SKM-1 treated with dmso at 0.1 percent for 144 hours (cell line): ENCODE results near the gene TAB2.

Source experiments
- DNase-seq: peaks from one replicate; lab custom pipeline; 2025; ENCODE audit not compliant: unreplicated experiment; lab: John Stamatoyannopoulos, UW

The TAB2 gene

DNA sequence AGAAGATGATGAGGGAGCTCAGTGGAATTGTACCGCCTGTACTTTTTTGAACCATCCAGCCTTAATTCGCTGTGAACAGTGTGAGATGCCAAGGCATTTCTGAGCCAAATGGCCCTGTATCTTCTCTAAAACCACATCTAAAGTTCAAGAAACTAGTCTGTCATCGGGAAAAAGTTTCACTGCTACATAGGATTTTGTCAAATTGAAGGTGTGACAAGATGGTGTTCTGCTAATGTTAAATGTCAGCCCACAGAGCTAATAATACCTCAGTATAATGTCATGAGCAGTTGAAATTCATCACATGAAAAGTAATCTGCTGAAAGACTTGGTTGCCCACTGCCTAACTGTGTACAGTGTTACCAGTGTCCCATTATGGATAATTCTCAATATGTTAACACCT is 92.1 kb downstream of the TAB2 start:
- DNase-seq, result no peak

DNA sequence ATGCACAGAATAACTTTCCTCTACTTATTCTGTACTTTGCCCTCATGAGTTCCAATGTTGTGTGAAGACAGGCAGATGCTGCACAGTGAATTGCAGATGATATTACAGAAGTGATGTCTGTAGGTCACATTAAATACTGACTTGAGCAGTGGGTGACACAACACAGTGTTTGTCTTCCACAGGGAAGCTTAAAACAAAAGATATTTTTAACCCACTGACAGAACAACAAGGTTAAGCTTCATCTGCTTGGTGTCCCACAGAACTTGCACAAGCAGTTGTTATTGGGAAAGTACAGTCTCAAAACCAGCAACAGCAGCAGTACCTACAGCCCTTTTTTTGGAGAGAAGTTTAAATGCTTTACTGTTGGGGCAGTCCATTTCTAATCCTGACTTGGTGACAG is 93.0 kb downstream of the TAB2 start:
- DNase-seq, result no peak

DNA sequence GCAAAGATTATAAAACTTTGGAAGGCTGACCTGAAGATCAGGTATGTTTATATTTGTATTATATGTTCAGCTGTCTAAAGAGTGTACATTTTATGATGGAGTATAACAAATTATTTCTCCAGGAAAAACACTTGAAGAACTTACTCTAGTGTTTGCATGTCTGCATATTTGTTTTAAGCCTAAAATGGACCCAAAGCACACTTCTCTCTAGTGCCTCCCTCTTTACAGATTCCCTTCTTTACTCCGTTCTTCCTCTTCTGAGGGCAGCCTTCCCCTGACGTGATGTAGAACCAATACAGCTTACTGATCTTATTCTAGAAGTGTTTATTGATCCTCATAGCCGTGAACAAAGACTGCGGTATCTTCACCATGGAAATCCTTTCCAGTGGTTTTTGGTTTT is 96.5 kb downstream of the TAB2 start:
- no peak for DNase-seq

DNA sequence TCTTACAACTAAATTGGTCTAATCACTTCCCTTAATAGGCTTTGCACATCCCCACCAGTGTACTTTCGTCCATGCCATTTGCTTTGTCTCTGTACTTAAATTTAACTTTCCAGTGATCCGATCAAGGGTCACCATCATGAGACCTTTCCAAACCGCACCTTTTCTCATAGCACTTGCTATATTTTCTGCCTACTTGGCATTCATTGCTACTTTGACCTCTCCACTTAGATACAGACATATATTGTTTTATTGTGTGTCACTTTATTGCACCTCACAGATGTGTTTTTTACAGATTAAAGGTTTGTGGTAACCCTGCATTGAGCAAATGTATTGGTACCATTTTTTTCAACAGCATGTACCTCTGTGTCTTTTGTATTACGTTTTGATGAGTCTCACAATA is 97.3 kb downstream of the TAB2 start:
- no peak for DNase-seq

DNA sequence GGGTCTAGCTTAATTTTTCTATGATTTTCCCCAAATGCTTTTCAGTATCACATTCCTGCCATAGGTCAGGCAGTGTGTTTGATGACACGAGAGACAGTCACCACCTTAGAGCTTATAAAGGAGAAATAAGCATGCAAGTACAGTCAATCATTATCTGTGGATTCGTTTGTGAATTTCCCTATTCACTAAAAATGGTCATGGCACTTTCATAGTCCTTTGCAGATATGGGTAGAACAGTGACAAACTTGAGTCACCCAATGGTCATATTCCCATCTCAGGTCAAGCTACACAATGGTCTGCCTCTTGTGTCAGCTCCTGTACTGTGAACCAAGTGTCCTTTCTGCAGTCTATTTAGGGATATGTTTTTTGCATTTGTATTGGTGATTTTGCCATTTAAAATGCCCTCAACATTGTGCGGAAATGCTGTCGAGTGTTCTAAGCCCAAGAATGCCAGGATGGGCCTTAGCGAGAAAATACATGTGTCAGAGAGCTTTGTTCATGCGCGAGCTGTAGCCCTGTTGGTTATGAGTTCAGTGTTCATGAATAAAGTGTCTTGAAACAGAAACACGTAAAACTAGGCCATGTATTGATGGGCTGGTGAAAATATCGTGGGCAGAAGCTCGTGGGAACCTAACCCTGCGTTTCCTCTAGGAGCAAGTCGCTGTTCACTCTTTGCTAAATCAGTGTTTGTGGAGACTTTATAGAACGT is 102.3 kb downstream of the TAB2 start:
- DNase-seq, result no peak

DNA sequence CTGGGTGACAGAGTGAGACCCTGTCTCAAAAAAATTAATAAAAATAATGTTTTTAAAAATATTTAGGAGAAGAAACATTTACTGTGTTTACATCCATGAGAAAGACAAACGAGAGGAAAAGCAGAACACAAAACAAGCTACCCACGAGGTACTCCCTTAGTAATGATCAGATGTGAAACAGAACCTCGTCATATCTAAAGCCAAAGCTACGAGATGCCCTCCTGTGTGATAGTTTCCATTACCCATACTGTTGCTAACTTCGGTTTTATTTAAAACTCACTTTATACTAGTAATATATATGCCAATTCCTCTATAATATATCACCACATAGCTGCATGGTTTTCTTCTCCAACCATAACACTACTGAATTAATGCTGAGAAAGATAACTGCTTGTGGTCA is 103.6 kb downstream of the TAB2 start:
- DNase-seq, result no peak

DNA sequence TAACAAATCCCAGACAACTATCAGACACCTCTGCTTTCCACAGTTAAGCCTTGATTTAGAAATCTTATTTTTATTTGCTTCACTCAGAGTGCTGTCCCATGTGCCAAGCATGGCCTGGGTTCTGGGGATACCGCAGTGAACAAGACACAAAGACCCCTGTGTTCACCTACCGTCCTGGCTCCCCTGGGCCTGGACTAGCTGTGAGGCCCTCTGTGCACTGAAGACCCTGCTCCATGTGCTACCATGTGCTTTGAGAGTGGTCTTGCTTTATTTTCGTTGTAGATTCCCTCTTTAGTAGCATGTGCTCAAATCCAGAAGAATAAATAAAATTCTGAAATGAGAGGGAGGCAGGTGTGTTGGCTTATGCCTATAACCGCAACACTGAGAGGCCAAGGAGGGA is 105.1 kb downstream of the TAB2 start:
- no peak for DNase-seq

DNA sequence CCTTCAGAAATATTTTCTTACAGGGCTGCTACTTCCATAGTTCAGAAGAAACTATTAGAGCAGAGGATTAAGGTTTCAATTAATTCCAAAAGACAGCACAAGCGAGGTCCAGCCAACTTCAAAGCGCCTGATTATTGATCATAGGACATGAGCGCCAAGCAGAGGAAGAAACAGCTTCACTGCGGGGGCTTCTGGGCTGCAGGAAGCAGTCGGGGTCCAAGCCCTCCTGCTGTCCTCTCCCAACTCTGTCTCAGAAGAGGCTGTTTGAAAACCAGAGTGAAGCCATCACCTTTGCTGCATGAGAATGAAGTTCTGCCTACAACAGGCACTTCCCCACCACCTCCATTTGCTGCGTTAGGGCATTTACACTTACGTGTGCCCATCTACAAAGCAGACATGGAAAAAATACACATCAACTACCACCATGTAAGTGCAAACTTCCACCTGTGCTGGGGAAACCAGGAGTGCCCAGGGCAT is 106.5 kb downstream of the TAB2 start:
- DNase-seq, result no peak

DNA sequence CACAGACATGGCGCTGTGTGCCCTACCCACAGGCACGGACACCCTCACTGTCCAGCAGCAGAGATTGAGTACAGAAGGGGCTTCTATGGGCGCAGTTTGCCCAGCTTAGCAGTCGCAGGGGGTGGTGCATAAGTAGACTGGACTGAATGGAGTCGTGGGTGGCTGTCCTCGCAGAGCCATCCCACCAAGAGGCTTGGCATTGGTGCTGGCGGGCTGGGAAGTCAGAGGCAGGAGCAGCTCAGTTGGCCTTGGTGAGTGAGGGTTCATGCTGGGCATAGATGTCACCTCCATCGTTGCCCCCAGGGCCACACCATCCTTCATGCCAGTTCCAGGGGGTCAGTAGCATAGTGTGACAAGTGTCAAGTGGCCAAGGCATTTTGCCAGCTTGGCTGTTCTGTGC is 107.7 kb downstream of the TAB2 start:
- no peak for DNase-seq

DNA sequence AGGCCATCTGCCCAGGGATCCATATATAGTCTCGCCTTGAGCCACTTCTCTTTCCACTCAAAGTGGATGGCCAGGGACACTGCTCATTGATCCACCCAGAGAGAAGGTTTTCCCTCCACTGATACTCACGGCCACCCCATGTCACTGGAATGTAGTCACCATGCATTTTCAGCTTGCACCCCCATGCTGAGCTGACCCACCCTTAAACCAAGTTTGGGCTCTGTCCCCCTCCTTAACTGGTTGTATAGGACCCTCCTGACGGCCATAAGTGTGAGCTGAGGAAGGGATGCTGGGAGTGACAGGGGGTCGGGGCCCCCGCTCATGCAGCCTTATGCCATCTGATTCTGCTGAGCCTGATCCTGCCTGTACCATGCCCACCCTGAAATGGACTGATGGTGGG is 108.2 kb downstream of the TAB2 start:
- DNase-seq, result no peak

DNA sequence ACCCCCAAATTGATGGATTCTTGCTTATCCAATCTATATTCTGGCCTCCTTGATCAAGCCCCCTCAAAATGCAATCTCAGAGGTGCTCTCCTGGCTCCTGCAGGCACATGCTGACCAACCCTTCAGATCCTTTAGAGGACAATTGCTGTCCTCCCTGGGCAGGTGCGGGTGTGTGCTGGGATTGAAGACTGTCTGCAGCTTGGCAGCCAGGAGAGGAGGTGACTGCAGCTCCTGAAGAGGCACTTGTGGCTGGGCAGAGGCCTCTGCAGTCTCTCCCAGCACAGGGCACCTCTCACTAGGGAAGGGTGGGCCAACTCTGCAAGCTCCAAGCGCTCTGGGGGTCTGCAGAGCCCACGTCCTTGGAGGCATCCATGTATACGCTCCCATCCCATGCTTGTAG is 111.1 kb downstream of the TAB2 start:
- DNase-seq, result no peak

DNA sequence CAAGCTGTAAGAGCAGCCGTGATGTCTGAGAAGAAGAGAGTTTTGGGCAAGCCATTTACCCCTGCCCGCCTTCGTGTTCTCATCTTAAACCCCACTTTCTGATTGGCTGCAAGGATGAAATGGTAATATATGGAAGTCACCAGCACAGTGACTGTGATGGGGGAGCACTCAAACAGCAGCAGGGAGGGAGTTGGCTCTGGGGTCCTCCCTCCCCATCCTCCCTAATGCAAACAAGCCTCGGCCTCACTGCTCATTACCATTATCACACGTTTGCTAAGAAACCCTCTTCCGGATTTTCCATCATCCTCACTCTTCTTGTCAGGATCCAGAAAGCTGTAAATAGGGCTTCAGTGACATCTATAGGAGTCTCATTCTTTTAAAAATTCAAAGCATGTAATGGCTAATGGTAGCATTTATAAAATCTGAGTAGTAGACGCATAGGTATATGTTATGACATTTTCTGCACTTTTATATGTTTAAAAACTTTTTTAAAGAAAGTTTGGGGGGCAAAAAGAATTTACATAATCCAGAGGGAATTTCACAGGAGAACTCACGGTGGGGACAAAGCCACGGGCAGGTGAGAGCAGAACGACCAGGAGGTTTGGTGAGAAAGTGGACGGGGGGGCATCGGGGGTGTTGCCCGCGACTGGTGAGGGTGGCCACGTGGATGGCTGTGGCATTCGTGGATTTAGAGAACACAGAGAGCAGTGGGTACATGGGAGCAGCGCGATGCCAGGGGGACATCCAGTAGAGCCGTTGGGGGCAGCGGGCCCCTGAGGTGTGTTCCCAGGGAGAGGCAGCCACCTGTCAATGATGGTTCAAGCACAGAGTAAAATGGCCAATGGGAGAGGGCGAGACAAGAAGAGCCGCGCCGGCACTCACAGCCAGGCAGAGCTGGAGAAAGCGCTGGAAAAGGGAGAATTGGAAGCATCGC is 112.2 kb downstream of the TAB2 start:
- no peak for DNase-seq

DNA sequence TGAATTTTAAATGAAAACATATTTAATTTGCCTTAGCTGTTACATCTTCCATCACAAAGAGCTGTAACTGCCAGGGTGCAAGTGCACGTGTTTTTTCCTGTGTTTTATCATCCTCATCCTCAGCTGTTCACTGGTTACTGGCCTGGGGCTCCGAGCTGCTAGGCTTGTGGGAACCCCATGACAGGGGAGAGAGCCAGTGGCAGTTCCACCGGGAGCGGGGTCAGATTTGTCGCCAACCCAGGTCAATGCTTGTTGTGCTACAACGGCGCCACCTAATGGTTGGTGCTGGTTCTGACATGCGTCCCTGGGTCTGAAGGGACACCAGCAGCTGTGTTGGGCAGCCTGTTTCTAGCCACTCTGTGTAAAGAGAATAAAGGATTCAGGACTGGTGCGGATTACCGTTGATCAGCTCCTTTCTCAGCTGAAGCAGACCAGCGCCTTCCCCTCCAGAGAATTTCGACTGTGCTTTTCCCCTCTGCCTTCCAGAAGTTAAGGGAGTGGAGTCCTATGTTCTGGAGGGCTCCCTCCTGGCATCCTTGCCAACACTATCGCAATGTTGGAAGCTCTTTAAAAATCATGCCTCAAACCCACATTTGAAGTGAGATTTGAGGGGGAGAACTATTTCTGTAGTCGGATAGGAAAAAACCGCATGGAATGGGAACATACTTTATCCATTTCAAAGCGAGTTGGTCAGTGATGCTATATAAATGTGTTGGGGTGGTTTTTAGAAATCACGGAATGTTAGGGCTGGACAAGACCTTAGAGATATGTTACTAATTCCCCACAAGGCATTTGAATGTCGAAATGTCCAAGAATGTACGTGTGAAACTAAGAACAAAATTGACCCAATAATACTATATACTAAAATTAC is 114.6 kb downstream of the TAB2 start:
- peak; percentile 69 for DNase-seq

DNA sequence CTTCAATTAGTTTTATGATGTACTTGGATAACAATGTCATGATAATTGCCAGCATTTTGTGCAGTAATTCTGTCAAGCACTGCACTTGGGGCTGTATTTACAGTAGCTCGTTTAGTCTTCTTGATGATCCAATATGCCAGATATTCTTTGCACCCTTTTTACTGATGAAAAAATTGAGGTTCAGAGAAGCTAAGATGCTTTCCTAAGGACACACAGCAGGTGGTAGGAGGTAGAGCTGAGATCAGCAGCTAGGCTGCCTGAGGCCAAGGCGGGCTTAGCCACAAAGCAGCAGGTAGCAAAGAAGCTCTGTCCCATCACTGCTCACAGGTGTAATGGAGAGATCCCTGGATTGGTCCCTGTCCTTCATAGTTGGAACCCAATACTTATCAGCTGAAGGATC is 115.9 kb downstream of the TAB2 start:
- no peak for DNase-seq

DNA sequence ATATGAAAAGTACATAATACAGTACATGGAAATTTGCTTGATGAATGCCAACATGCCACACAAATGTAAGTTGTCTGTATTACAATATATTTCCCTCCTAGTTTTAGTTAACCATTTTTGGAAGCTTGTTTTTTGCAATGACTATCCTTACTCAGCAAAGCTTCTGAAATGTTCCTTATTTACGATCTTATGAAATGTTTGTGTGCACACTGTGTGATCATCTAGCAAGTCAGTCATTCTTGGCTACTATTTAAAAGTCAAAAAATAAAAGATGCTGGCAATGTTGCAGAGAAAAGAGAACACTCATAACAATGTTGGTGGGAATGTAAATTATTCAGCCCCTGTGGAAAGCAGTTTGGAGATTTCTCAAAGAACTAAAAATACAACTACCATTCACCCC is 116.4 kb downstream of the TAB2 start:
- no peak for DNase-seq

DNA sequence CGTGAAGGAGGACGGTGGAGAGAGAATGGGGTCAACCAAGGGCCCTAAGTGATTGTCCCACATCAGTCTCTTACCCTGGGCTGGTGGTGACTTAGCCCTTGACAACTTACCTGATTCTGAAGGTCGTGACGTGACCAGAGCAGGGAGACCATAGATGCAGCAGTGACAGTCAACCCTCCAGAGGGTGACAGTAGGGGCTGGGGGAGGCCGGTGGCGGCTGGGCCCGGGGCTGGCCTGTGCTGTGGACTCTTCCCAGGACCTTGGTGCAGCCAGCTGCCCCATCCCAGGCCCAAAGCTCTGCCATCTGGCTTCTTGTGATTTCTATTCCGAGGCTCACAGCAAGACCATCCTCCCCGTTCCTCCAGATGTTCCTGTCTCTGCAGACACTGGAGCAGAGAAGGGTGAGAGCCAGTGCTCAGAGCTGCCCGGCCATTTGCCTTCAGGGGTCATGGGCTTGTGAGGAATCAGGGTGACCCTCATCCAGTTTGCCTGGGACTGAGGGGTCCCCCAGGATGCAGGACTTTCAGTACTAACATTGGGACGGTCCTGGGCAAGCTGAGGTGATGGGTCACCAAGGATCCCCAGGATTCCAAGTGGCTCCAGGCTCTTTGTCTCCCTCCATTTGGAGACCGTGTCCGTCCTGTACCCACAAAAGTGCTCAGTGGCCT is 118.5 kb downstream of the TAB2 start:
- DNase-seq, result no peak

DNA sequence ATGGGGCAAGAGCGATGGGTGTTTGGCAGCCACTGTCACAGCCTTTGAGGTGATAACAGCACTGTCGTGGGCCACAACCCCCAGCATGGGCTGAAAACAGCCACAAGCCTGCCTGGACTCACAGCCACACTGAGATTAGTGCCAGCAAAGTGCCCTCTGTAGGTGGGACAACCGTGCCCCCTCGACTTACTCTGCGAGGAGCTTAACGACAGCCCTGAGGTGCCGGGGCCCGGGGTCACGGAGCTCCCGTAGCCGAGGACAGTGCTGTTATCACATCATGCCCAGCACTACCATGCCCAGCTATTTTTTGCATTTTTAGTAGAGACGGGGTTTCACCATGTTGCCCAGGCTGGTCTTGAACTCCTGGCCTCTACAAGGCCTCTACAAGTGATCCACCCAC is 119.1 kb downstream of the TAB2 start:
- no peak for DNase-seq

DNA sequence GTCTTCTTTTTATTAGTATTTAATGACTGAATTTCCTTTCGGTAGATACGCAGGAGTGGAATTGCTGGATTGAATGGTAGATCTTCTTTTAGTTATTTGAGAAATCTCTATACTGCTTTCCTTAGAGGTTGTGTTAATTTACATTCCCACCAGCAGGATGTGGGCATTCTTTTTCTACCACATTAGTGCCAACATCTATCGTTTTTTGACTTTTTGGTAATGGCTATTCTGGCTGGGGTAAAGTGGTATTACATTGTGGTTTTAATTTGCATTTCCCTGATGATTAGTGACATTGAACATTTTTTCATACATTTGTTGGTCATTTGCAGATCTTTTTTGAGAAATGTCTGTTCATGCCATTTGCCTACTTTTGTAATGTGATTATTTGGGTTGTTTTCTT is 119.7 kb downstream of the TAB2 start:
- DNase-seq, result no peak

DNA sequence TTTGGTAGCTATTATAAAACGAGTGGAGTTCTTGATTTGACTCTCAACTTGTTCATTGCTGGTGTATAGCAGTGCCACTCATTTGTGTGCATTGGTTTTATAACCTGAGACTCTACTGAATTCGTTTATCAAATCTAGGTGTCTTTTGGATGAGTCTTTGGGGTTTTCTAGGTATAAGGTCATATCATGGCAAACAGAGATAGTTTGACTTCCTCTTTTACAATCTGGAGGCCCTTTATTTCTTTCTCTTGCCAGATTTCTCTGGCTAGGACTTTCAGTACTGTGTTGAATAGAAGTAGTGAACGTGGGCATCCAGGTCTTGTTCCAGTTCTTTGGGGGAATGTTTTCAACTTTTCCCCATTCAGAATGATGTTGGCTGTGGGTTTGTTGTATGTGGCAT is 121.3 kb downstream of the TAB2 start:
- DNase-seq, result no peak

DNA sequence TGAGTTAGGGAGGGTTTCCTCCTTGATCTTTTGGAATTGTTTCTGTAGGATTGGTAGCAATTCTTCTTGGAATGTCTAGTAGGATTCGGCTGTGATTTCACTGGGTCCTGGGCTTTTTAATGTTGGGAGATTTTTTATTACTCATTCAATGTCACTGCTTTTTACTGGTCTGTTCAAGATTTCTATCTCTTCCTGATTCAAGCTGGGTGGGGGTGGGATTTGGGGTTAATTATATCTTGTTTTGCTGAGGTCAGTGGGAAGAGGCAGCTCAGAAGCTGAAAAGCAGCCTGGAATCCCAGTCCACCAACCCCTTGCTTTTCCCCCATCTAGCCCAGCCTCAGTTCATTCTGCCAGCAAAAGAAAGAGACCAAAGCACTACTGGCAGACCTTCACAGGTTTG is 122.1 kb downstream of the TAB2 start:
- DNase-seq, result no peak
